Measurements from ENCODE around the gene RPS15.

The RPS15 gene

DNA sequence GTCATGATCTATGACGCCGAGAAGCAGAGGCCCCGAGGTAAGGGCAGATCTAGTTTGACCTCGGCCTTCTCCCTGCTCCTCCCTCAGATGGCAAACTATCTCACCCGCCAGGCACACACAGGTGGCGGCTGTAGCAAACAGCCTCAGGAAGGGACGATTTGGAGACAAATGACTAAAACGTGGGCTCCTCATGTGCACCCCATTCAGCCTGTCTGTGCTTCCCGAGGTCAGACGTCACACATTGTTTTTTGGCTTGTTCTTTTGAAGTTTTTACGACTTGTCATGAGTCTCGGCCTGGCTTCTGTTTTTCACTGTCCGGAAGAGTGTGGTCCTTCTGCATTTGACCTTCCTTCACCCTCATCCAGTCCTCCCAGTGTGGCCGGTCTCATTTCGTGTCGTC is 15.8 kb upstream of the RPS15 start:
- DNase-seq: no peak
- no peak overlapping the region for H3K27ac ChIP-seq
- TF ChIP-seq, protein P1, sequence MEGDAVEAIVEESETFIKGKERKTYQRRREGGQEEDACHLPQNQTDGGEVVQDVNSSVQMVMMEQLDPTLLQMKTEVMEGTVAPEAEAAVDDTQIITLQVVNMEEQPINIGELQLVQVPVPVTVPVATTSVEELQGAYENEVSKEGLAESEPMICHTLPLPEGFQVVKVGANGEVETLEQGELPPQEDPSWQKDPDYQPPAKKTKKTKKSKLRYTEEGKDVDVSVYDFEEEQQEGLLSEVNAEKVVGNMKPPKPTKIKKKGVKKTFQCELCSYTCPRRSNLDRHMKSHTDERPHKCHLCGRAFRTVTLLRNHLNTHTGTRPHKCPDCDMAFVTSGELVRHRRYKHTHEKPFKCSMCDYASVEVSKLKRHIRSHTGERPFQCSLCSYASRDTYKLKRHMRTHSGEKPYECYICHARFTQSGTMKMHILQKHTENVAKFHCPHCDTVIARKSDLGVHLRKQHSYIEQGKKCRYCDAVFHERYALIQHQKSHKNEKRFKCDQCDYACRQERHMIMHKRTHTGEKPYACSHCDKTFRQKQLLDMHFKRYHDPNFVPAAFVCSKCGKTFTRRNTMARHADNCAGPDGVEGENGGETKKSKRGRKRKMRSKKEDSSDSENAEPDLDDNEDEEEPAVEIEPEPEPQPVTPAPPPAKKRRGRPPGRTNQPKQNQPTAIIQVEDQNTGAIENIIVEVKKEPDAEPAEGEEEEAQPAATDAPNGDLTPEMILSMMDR (IDR thresholded peaks at IDR 0.05; ENCODE audit: low read depth, low read length): no peak
- H3K4me3 ChIP-seq (ENCODE audit: low read depth, low read length): no peak overlapping the region
- no peaks in the 10 kb centered on the region for H3K9me3 ChIP-seq (ENCODE audit: severe bottlenecking)
- H3K27me3 ChIP-seq (ENCODE audit: insufficient read depth, low read depth, severe bottlenecking): no peaks in the 10 kb centered on the region
- peaks cover 75% of the 10 kb centered on the region for H3K36me3 ChIP-seq

DNA sequence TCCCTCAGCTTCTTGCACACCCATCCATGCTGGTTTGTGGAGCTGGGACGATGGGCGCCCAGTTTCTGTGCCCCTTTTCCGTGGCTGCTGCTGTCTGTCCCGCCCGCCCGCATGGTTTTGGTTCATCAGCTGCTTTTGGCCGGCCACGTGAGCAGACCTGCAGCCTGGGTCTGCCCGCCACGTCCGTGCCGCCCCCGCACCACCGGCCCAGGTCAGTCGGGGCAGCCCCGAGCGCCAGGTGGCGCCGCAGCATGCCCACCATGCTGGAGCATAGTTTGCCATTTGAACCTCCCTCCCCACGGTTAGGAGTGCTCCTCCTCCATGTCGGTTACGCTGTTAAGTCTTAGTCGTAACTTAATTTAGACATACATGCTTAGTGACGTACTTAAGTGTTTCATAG is 15.3 kb upstream of the RPS15 start:
- Histone ChIP-seq H3K27ac (no peak overlapping the region), H3K4me3 (ENCODE audit: low read depth, low read length) (no peak overlapping the region), H3K9me3 (ENCODE audit: severe bottlenecking) (no peaks in the 10 kb centered on the region), H3K36me3 (peaks cover 75% of the 10 kb centered on the region), H3K27me3 (ENCODE audit: insufficient read depth, low read depth, severe bottlenecking) (no peaks in the 10 kb centered on the region)
- TF ChIP-seq, protein P1 (IDR thresholded peaks at IDR 0.05; ENCODE audit: low read depth, low read length): 0 out of 2 replicates have a peak, but pooled peaks have one; percentile 6
- no peak for DNase-seq

DNA sequence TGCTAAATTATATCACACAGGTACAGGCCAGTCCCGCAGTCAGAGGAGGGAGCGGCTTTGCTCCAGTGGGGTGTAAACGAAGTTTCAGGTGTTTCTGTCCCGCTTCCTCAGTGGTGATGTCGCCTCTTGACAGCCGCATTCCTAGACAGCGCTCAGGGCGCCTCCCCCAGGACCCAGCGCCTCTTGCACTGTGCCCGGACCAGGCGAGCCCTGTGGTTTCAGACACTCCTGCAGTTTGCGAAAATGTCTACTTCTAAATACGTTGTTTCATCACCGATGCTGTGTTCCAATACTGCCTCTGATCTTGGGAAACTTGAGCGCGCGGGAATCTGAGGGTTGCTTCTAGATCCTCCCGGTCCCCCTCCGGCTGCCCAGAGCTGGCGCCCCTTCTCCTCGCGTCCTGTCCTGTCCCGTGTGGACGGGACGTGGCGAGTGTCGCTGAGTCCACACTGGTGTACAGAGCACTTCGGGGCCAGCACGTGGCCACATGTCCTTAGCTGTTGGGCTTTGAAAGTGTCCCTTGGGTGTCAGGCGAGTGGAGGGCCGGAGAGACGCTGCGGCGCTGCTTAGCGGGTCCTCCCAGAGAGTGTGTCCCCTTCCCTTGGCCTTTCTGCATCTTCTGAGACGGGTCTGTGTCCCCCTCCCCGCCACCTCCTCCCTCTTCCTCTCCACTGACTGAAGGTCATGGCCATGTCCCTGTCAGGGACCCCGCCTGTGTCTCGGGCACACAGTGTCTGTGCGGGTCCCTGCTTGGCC is 14.6 kb upstream of the RPS15 start:
- TF ChIP-seq, protein P1 (IDR thresholded peaks at IDR 0.05; ENCODE audit: low read depth, low read length): no peak
- no peaks in the 10 kb centered on the region for H3K9me3 ChIP-seq (ENCODE audit: severe bottlenecking)
- no peaks in the 10 kb centered on the region for H3K27me3 ChIP-seq (ENCODE audit: insufficient read depth, low read depth, severe bottlenecking)
- DNase-seq: no peak
- H3K27ac ChIP-seq: no peak overlapping the region
- H3K4me3 ChIP-seq (ENCODE audit: low read depth, low read length): no peak overlapping the region
- H3K36me3 ChIP-seq: peaks cover 79% of the 10 kb centered on the region

DNA sequence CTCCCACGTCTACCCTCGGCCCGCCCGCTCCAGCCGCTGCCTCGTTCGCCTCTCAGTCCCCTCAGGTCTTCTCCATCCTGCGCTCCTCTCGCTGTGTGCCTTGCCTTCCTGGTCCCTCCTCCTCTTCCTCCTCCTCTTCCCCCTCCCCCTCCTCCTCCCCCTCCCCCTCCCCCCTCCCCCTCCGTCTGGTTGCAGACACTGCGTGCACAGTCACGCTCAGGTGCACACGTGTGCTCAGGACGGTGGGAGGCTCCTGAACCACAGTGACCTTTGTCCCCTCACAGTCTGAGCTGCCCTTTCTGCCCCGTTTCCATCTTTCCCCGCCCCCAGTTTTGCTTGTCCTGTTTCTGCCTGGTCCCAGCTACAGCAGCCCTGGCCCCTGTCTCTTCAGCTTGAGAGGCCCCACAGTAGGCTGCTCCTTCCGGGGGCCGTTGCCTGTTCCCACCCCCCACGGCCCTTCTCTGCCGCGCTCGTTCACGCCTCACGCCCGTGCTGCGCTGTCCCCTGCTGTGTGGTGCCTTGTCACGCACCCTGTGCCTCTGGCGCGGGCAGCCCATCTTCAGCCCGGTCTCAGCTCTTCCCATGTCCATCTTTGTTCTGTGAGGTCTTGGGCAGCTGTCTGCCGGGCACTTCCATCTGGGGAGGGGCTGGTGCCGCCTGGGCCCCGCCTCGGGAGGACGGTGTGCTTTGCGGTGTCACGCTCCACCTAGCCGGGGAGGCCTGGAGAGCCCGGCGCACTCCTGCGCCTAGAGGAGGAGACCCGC is 13.8 kb upstream of the RPS15 start:
- DNase-seq: no peak
- H3K9me3 ChIP-seq (ENCODE audit: severe bottlenecking): no peaks in the 10 kb centered on the region
- TF ChIP-seq, protein P1 (IDR thresholded peaks at IDR 0.05; ENCODE audit: low read depth, low read length): no peak
- H3K36me3 ChIP-seq: peaks cover 80% of the 10 kb centered on the region
- H3K27ac ChIP-seq: no peak overlapping the region
- H3K4me3 ChIP-seq (ENCODE audit: low read depth, low read length): no peak overlapping the region
- H3K27me3 ChIP-seq (ENCODE audit: insufficient read depth, low read depth, severe bottlenecking): no peaks in the 10 kb centered on the region

DNA sequence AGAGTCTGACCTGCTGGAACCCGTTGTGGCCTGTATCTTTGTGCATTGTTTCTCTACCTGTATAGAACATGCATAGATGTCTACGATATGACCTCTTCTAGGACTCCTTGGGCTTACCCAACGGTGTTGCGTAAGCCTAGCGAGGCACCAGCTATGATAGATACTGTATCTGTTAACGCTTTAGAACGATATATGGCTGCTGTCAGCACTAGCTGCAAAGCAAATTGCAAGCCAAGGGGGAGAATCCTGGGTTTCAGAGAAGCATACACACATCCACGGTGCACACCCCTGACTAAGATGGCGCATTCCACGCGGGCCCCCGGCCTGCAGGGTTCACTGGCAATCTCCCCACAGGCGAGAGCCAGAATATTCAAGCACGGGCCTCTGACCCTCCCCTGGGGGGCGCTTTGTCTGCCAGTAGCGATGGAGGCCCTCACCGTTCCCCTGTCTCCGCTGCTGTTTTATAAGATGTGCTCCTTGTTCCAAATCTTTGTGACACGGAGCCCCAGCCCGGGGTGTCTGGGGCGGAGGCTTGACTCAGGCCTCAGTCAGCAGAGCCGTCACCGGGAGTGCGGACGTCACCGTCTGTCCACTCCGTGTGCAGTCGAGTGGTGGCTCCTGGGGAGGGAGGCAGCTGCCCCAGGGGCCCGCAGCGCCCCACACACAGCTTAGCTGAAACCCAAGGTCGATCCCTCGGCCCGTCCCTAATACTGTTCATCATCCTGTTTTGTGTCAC is 12.9 kb upstream of the RPS15 start:
- Histone ChIP-seq H3K27ac (no peak overlapping the region), H3K9me3 (ENCODE audit: severe bottlenecking) (no peaks in the 10 kb centered on the region), H3K36me3 (peaks cover 86% of the 10 kb centered on the region), H3K4me3 (ENCODE audit: low read depth, low read length) (no peak overlapping the region), H3K27me3 (ENCODE audit: insufficient read depth, low read depth, severe bottlenecking) (no peaks in the 10 kb centered on the region)
- TF ChIP-seq, protein P1 (IDR thresholded peaks at IDR 0.05; ENCODE audit: low read depth, low read length): no peak
- no peak for DNase-seq
